ENCODE data around the gene MEI1.
A peak's percentile ranks its signal among the peaks of the same experiment; 100 is the strongest.
"Not testable (repeated sequence)": the region's sequence is repeated elsewhere in the genome, so short reads cannot be mapped to it uniquely, and the experiment has no call there.

Gene MEI1

DNA sequence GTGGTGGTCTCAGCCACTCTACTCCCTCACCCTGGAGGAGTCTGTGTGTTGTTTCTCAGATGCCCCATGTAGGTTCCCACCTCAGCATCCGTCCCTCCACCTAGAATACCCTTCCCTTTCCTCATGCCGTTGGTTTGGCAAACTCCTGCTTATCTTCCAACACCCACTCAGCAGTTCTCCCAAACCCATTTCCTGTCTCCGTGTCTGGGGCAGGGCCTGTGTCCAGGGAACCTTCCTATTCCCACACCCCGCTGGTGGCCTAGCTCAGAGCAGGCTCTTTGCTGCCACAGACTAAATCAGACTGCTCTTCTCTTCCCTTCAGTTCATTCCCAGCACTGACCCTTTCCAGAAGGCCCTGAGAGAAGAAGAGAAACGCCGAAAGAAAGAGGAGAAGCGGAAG is 126.1 kb downstream of the MEI1 start:
- no peak for DNase-seq

DNA sequence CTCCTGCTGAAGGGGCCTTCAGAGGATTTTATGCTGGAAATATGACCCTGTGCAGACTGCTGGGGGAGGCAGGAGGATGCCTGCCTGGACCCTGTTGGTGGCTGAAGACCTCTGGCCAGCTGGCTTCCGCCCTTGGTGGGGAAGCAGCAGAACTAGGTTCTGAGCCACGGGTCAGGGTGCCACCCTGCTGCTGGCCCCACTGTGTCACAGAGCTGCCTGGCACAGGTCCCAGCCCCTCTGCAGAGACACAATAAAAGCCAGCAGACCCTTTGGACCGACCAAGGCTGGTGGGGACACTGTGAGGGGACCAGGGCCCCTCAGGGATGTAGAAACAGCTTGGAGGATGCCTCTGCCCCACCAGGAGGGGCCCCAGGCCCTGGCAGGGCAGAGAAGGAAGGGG is 126.7 kb downstream of the MEI1 start:
- no peak for DNase-seq

DNA sequence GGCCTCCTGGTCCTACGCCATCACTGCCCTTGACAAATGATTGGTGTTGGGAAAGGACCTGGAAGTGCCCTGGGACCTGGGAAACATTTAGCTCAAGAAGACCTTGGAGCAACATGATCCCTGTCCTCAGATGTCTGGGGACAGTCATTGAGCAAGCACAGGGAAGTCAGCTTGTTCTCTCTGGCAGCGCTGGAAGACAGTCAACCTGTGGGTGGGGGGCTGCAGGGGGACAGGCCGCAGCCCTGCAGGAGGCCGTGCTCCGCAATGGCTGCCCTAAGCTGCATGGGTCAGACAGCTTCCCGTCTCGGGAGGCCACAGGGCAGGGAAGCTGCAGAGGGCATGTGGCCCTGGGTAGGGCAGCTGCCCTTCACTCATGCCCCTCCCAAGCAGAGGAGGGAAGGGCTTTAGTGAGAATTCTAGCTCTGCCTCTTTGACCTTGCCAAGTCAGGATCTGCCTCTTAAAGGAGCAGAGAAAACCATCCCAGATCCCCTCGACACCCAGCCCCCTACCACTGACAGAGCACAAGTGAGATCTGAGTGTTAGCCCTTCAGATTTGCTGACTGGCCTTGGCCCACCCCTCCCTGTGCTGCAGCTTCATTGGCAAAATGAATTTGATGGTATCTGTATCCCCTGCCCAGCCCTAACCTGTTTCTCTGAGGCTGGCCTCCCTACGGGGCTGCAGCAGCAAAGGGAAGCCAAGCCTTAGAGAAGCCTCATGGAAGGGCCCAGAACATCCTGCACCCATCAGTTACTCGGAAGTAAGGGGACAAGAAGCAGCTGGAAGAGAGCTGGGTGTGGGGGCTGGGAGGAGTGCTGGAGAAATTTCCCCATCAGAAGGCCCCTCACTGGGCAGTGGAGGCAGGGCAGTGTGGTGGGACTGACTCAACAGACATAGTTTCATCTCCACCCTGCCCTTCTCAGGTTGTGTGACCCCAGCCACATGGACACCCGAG is 127.4 kb downstream of the MEI1 start:
- no peak for DNase-seq

DNA sequence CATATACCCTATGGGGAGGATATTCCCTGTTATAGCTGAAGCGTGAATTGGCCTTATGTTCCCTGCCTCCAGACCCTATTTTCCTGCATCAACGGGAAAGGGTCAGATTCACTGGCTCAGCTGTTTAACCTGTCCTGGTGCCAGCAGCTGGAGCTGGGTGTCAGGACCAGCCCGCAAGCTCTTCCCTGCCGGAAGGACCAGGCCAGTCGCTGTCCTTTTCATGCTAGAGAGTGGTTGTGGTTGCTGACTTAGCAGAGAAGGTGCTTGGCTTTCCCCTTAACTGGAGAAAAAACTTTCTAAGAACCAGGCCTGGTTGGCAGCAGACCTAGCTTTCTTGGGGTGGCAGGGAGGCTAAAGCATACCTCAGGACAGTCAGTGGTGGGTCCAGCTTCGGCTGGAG is 128.4 kb downstream of the MEI1 start:
- no peak for DNase-seq

DNA sequence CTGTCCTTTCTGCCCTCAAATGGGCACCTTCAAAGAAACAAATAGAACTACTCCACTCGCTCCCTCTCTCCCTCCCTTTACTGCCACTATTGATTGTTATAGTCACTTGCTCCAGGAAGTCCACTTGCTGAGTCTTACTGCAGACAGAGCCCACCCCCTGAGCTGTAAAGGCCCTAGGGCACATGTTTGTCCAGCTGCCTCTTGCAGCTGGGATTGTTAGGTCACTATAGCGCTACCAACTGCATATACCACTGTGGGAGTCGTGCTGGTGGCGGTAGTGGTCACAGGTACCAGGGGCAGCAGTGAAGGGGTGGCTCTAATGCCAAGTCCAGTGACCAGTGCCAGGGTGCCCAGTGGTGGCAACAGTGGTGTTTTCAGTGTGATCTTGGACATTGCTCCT is 129.2 kb downstream of the MEI1 start:
- DNase-seq, result no peak

DNA sequence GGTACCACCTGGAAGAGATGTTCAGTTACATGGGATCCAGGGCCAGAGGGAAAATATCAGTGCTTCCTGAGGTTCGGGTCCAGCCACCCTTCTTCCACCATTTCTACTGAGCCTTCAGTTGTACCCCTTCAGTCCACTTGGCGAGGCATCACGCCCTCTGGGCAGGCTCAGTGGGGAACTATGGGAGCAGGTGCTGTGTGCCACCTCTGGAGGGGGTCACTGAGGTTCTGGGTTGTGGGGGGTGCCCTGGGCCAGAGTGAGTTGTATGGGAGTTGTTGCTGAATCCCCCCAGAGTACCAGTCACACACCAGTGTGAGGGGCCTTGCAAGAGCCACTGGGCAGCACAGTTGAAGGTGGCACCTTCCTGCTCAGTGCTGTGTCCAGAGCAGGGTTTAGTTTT is 130.9 kb downstream of the MEI1 start:
- DNase-seq, result no peak

DNA sequence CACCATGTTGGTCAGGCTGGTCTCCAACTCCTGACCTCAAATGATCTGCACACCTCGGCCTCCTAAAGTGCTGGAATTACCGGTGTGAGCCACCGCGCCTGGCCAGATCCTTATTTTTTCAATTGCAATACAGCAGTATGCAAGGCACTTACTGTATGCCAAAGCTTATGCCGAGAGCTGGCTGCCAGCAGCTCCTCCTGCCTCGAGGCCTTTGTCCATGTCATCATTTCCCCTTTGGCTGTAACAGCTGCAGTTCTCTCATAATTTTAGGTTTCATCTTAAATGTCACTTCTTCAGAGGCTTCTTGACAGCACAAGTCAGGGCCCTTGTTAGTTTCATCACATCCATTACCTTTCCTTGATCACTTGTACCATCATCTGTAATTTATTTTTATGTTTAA is 132.1 kb downstream of the MEI1 start:
- DNase-seq, result no peak

DNA sequence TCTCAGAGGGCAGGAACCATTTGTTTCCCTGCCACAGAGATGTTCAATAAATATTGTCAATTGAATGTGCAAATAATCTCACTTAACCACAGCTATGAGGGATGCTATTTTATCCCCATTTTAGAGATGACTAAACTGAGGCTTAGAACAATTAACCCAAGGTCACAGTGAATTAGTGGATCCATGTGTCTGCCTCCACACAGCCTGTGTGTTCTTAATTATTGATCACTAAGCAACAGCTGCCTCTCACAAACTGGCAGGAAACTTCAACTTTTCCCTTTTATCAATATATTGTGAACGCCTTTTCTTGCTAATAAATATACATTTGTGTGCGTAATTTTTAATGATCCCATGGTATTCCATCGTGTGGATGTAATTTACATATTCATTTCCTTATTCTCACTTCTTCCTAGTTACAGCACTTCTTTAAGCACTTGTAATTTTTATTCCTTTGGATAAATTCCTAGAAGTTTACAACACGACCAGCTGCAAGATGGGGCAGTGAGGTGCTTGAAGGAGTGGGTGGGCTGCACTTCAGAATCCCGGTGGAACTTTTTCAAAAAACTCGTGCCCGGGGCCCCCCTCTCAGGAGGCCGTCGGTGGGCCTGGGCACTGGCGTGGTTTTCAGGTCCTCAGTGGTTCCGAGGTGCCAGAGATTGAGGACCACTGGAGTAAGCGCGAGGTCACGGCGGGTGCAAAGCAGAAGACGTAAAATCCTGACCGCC is 132.7 kb downstream of the MEI1 start:
- DNase-seq, result peak; percentile 44

DNA sequence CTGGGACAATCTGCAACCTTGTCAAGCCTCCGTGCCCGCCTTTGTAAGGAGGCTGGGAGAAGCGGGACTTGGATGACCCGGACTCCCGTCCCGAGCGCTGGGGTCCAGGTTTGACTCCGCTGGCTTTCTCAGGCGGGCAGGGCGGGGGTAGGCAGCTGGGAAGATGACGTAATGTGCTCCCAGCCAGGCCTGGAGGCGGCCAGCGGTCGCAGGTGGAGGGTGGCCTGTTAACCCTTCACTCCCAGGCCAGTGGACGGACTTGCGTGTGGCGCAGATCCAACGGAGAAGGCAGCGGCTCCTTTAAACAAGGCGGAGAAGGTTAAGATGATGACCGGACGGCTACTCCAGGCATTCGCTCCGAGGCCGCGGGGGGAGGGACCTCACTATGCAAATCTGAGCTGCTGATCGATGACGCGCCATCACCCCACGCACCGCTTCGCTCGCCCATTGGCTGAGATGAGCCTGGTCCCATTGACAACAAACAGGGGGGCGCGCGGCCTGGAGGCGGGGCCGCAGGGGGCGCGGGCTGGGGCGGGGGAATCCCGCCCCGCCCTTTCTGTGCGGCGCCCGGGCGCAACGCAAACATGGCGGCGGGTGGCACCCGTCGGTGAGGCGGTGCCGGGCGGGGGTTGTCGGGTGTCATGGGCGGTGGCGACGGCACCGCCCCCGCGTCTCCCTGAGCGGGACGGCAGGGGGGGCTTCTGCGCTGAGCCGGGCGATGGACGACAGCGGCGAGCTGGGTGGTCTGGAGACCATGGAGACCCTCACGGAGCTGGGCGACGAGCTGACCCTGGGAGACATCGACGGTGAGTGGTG is 133.5 kb downstream of the MEI1 start, which contains the start of gene SREBF2:
TSS of gene SREBF2 (plus strand) at position 553 of the 816 bp plus-strand sequence. CDS start at position 719, 166 bp downstream.
- peak; percentile 99 for DNase-seq

DNA sequence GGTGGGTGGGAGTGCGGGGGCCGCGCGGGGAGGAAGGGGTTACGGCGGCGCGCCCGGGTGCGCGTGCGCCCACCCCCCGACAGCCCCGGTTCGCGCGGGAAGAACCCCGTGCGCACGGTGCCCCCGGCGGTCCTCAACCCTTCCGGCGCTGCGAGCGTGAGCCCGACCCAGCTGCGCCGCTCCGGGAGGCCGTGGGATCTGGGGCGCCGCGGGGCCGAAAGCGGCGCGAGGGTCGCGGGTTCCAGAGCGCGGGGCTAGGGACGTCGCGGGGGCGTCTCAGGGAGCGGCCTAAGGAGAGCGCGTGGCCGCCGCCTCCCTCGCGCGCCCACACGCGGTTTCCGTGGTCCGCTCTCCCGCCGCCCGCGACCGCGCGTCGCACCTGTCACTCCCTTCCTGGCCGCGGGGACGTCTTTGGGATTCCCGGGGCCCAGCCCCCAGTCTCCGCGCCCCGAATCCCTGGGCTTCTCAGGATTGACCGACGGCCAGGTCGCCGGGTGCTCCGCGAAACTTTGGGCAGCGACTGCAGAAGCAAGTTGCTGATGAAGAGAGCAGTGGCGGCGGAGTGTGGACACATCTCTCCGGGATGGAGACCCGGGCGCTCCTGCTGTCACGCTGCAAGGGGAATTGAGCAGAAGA is 134.2 kb downstream of the MEI1 start:
- peak; percentile 56 for DNase-seq

DNA sequence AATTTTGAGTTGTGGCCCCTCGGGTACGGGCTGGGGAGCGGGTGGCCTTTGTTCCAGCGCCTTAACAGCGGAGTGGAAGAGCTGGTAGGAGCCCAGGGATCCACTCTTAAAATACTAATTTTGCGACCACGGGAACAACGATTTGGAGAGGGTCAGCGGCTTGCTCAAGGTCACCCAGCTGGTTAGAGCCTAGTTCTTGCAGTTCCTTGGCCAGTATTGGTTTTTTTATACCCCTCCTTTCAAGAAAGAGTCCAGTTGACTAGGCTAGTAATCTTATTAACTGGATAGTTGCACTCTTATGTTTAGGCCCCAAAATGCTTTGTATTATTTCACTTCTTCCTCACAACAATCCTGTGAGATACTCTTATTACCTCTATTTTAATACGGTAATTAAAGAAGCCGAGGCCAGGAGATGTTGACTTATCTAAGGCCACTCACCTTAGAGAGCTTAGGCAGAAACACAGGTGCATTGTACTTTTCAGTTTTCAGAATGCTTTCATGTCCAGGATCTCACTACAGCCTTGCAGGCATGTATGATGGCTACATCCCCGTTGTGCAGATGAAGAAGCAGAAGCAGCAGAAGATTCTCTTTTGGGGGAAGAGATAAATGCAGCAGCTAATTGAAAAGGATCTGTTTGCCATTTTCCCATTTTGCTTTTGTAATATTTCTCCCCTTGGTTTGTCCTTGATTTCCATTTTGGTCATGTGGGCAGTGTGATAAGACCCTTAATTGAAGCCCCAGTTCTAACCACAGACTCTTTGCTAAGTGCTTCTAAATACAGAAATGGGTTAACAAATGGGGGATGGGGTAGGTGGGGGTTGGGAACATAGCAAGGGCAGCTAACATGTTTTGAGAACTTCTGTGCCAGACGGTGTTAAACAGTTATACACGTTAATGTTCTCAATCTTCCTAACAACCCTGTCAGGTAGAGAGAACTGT is 135.0 kb downstream of the MEI1 start:
- peak; percentile 36 for DNase-seq

DNA sequence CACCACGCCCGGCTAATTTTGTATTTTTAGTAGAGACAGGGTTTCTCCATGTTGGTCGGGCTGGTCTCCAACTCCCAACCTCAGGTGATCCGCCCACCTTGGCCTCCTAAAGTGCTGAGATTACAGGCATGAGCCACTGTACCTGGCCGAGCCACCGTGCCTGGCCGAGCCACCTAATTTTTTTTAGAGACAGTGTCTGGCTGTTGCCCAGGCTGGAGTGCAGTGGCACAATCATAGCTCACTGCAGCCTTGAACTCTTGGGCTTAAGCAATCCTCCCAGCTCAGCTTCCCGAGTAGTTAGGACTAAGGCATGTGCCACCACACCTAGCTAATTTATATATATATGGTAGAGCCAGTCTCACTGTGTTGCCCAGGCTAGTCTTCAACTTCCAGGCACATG is 136.2 kb downstream of the MEI1 start:
- DNase-seq, result not testable (repeated sequence)

DNA sequence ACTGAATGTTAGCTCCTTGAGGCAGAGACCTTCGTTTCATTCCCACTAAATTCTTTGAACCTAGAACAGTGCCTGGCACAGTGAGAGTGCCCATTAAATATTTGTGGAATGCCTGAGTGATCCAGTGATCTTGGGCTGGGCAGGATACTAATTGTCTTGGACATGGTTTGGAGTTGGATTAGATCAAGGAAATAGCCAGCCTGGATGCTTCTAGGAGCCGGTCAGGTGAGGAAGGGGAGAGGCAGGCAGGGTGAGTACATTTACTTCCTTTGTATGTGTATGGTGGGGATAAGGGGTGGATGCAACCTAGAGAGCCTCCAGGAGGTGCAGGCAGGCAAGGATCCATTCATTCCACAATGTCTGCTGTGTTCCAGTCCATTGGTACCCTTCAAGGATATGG is 137.2 kb downstream of the MEI1 start:
- no peak for DNase-seq

DNA sequence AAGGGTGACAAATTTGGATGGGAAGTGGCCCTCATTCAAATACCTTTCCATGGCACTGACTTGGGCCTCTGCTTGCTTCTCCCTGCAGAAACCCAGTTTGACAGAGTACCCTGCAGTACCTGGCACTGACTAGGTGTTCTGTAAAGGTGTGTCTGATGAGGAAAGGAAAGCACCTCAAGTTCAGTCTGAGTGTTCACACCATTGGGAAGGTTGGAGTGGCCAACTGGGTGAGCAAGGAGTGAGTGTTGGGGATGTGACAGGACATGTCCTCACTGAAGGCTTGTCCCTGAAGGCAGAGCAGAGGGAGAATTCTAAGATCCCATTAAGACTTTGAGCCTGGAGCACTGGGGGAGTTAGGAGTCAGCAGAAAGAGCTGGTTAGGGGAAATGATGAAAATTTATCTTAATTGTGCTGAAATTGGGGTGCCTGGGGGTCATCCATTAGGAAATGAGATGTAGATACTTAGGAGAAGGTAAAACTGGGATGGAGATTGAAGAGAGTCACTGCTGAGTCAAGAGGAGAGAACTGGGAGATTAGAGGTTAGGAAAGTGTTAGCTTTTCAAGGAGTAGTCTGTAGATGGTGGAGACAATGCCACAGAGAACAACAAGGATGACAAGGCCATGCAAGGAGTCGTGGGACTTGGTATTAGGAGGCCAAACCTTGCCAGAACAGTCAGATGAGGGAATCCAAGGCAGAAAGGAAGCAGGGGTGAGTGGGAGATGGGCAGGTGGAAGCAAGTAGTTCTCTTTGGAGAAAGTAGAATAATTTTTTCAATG is 139.7 kb downstream of the MEI1 start:
- DNase-seq, result no peak

DNA sequence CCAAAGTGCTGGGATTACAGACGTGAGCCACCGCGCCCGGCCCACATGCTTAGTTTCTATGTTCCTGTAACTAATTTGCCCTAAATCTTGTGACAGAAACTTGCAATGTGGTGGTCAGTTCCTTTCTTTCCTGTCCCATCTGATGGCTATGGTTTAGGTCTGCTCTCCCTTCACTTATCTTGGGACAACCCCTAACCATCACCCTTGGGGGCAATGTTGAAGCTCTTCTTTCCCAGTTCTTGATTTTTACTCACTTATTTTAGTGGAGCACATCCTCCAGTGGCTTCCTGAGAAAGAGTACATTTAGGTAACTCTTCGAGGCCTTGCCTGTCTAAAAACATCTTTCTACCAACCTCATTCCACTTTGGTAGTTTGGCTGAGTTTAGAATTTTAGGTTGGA is 140.9 kb downstream of the MEI1 start:
- DNase-seq, result no peak

DNA sequence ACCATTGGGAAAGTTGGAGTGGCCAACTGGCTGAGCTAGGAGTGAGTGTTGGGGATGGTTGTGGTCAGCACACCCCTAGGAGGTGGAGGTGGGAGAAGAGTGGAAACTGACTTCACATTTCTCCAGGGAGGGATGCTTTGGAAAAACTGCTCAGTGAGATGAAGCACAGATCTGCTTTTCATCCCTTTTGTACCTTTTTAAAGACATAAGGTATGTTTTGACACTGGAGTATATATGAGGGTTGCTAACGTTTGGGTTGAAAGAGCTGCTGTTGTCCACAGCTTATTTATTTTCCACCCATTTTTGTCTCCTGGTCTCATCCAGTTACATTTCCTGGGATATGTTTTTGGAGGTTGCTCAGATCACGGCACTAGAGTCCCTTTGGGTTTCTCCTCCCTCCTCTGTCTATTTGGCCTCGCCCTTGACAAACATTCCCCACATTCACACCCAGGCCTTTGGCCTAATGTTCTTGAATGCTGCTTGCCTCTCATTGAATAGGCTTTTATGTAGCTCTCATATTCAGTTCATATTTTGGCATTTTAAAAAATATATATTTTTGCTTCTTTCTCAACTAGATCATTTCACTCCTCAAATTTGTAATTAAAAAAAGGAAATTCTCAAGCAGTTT is 141.9 kb downstream of the MEI1 start:
- DNase-seq, result no peak

DNA sequence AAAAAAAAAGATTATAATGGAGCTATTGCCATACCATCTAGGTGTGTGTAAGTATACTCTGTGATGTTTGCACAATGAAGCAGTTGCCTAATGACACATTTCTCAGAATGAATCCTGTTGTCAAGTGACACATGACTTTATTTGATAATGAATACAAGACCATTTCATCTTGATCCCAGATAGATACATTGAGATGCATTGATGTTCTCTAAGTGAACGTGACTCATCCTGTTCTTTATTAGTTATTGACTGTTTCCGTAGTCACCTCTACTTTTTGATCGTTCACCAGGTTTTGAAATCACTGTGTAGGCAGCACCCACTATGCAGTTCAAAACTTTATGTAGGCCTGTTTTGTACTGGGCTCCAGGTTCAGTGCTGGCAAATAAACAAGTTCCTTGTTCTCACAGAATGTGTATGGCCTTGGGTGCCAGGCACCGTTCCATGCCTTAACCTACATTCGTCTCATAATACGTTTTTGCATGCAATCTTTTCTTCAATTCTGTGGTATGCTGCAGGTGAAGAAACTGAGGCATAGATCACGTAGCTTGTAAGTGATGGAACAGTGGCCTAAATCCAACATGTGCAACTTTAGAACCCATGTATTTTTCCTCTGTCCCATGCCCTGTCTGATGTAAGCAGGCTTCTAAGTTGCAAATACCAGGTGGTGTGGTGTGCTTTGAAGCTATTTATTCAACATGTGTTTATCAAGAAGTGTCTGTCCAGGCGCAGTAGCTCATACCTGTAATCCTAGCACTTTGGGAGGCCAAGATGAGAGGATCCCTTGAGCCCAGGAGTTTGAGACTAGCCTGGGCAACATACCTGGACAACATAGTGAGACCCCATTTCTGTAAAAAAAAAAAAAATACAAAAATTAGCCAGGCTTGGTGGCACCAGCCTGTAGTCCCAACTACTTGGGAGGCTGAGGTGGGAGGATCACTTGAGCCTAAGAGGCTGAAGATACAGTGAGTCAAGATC is 144.0 kb downstream of the MEI1 start:
- no peak for DNase-seq

DNA sequence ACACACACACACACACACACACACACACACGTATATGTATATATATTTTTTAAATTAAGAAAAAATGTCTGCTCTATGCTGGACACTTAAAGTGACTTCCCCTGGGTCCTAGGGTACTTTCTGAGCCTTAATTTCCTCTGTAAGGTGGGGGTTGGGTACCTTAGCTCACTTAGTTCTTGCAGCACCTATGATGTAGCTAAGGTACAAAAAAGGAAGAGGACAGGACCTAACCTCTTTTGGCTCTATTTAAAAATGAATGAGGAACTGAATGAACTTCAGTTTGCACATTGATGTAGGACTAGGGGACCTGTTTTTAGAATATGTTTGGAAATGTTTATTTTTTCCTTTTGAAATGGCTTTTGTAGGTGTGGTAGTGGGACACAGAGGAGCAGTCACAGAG is 144.7 kb downstream of the MEI1 start:
- DNase-seq, result no peak

DNA sequence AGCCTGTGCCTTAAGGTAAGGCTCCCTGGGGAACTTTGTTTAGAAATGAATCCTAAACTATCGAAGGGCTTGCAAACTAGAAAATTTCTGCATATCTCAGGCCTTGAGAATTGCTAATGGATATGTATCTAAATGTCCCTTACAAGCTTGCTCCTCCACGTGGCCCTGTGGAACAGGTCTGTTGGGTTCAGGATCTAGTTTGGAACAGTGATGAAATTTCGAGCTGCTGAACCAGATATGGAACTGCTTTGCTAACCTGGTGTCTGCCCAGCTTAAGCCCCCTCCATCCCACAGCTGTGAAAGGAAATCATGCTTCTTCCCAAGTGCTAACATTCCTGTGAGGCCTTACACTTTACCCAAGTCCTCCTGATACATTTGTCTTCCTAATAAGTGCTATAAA is 145.2 kb downstream of the MEI1 start:
- no peak for DNase-seq
